Stimulated activated CD4-positive, alpha-beta T cell treated with anti-CD3 and anti-CD28 coated beads, TNF-alpha, amount 100 ng/mL, for 24 hours (primary cell): ENCODE results near the gene FOXP1.

Experiments
- DNase-seq, 3 experiments: peaks; one replicate each; pipeline ENCODE4 v3.0.0-alpha.2; 2020; ENCODE audit warnings: low read depth in 3 of 3

Gene FOXP1

GRCh38 chr3:71372241-71372768 is 211.2 kb downstream of the FOXP1 start:
- no peak for DNase-seq

GRCh38 chr3:71371282-71371681 is 212.2 kb downstream of the FOXP1 start:
- DNase-seq: no peak

- no peak for DNase-seq
These were observed 213.1 kb downstream of the FOXP1 start for GRCh38 chr3:71370467-71370866.

GRCh38 chr3:71369701-71370391 is 213.7 kb downstream of the FOXP1 start:
- DNase-seq: no peak

- DNase-seq: no peak
These were observed 216.4 kb downstream of the FOXP1 start for GRCh38 chr3:71366988-71367604.

GRCh38 chr3:71361334-71361890 is 222.1 kb downstream of the FOXP1 start:
- no peak for DNase-seq

- peak in 1 of 3 experiments; percentile 40 for DNase-seq
These were observed 222.8 kb downstream of the FOXP1 start for GRCh38 chr3:71360764-71361163.

GRCh38 chr3:71360180-71360579 is 223.3 kb downstream of the FOXP1 start:
- DNase-seq: peak in 1 of 3 experiments; percentile 24

- DNase-seq: no peak
These were observed 225.3 kb downstream of the FOXP1 start for GRCh38 chr3:71358243-71358642.

- DNase-seq: no peak
These were observed 227.3 kb downstream of the FOXP1 start for GRCh38 chr3:71356265-71356664.

- DNase-seq: peak; percentile 29 to 37 (median 33)
These were observed 227.7 kb downstream of the FOXP1 start for GRCh38 chr3:71355862-71356261.

GRCh38 chr3:71355037-71355436 is 228.5 kb downstream of the FOXP1 start:
- DNase-seq: no peak

- DNase-seq: no peak
These were observed 232.0 kb downstream of the FOXP1 start for GRCh38 chr3:71351403-71352149.

GRCh38 chr3:71350998-71351397 is 232.5 kb downstream of the FOXP1 start:
- no peak for DNase-seq

GRCh38 chr3:71348831-71349230 is 234.7 kb downstream of the FOXP1 start:
- no peak for DNase-seq

GRCh38 chr3:71348001-71348632 is 235.4 kb downstream of the FOXP1 start:
- no peak for DNase-seq

GRCh38 chr3:71346061-71346460 is 237.5 kb downstream of the FOXP1 start:
- DNase-seq: no peak

GRCh38 chr3:71345429-71346040 is 238.0 kb downstream of the FOXP1 start:
- DNase-seq: no peak

GRCh38 chr3:71341721-71342120 is 241.8 kb downstream of the FOXP1 start:
- no peak for DNase-seq

- DNase-seq: no peak
These were observed 244.5 kb downstream of the FOXP1 start for GRCh38 chr3:71339049-71339448.

GRCh38 chr3:71332813-71333212 is 250.7 kb downstream of the FOXP1 start:
- DNase-seq: no peak
